Endodermal cell (in vitro differentiated cells): ENCODE data around the gene ZNF48. TPM values are rescaled to one million over a fixed set of nuclear protein-coding genes. Genes with fewer than 3 reads are reported as not detected.

Source experiments
- DNase-seq: peaks from one replicate; pipeline ENCODE4 v3.0.0-alpha.2; 2017
- H3K27ac ChIP-seq: 2 replicates; pipeline ENCODE4 v1.5.1; 2013; ENCODE audit warnings: mild to moderate bottlenecking, low read depth, low read length, moderate library complexity
- H3K27me3 ChIP-seq: 2 replicates; pipeline ENCODE4 v1.6.1; 2013; ENCODE audit warnings: mild to moderate bottlenecking, low read length, moderate library complexity; ENCODE audit not compliant: insufficient read depth, control insufficient read depth, poor library complexity, severe bottlenecking
- H3K36me3 ChIP-seq: 2 replicates; pipeline ENCODE4 v1.7.0; 2013; ENCODE audit warnings: mild to moderate bottlenecking, low read length, moderate library complexity; ENCODE audit not compliant: control insufficient read depth, insufficient read depth
- H3K4me1 ChIP-seq: one replicate; pipeline ENCODE4 v1.7.0; 2013; ENCODE audit warnings: low read length; ENCODE audit not compliant: control insufficient read depth, insufficient read depth
- H3K4me3 ChIP-seq: 2 replicates; pipeline ENCODE4 v1.5.1; 2013; ENCODE audit warnings: mild to moderate bottlenecking, low read length, moderate library complexity
- H3K9ac ChIP-seq: 2 replicates; pipeline ENCODE4 v1.6.1; 2013; ENCODE audit warnings: mild to moderate bottlenecking, low read length, moderate library complexity; ENCODE audit not compliant: poor library complexity, severe bottlenecking; ENCODE audit errors: extremely low read depth
- H3K9me3 ChIP-seq: 2 replicates; pipeline ENCODE4 v1.6.1; 2013; ENCODE audit warnings: mild to moderate bottlenecking, low read length, moderate library complexity; ENCODE audit not compliant: control insufficient read depth
- H3K27ac Mint-ChIP-seq: 2 replicates; pipeline ENCODE4 v1.8.0; 2020; ENCODE audit warnings: mixed read lengths
- H3K27me3 Mint-ChIP-seq: 2 replicates; pipeline ENCODE4 v1.8.0; 2021; ENCODE audit warnings: mild to moderate bottlenecking, mixed read lengths; ENCODE audit not compliant: insufficient read depth
- H3K36me3 Mint-ChIP-seq: 2 replicates; pipeline ENCODE4 v1.8.0; 2020; ENCODE audit warnings: low read depth, mixed read lengths
- H3K4me1 Mint-ChIP-seq: 2 replicates; pipeline ENCODE4 v1.8.0; 2020; ENCODE audit warnings: mixed read lengths
- H3K4me3 Mint-ChIP-seq: 2 replicates; pipeline ENCODE4 v1.8.0; 2020; ENCODE audit warnings: mild to moderate bottlenecking, moderate library complexity, mixed read lengths
- H3K9me3 Mint-ChIP-seq: 2 replicates; pipeline ENCODE4 v1.8.0; 2020; ENCODE audit warnings: mild to moderate bottlenecking, mixed read lengths
- CTCF ChIP-seq: fragments of 200-600 bp; sonication (generic); conservative IDR thresholded peaks from 2 replicates; pipeline ENCODE4 v1.5.0; 2021; ENCODE audit warnings: antibody characterized with exemption, mild to moderate bottlenecking
- WGBS, 2 experiments: methylation state at CpG; one replicate each; pipeline versions ENCODE4 v1.1.5 to v1.1.7; 2013; ENCODE audit warnings: missing lambda C conversion rate in 2 of 2, mixed read lengths in 1 of 2; ENCODE audit not compliant: insufficient coverage in 1 of 2, insufficient read length in 1 of 2; 5-methylcytosine and 5-hydroxymethylcytosine counted together
- total RNA-seq, 2 donors: library from RNA; stranded (reverse); fragmentation: NEBNext Ultra II Directional in 1 of 2; extraction: Animal tissue kit (Norgen Biotek cat#: 25700) in 1 of 2; gene quantifications; 2 replicates in 1 of 2; 3 replicates in 1 of 2; pipeline ENCODE4 v1.2.1, GENCODE V29; 2021

ZNF48 gene
- total RNA-seq, 2 donors from 2014 or later: 40.1 to 58.4 TPM

- H3K27ac ChIP-seq: no peak overlapping the region
- H3K9me3 ChIP-seq: no peaks in the 10 kb centered on the region
- WGBS, 2 experiments: 90 to 91% methylated on average over 23 to 37 of the region's 37 CpGs
- no peaks in the 10 kb centered on the region for H3K27me3 Mint-ChIP-seq
- H3K36me3 ChIP-seq: peaks cover 32% of the 10 kb centered on the region
- H3K27me3 ChIP-seq: no peaks in the 10 kb centered on the region
- H3K4me1 Mint-ChIP-seq: peaks cover 14% of the 10 kb centered on the region
- no peak for TF ChIP-seq CTCF
- no peaks in the 10 kb centered on the region for H3K9me3 Mint-ChIP-seq
- H3K4me3 Mint-ChIP-seq: no peak overlapping the region
- H3K27ac Mint-ChIP-seq: no peak overlapping the region
- H3K4me1 ChIP-seq: peaks cover 9% of the 10 kb centered on the region
- no peak overlapping the region for H3K4me3 ChIP-seq
- DNase-seq: no peak
- H3K9ac ChIP-seq: no peak overlapping the region
- peaks cover 33% of the 10 kb centered on the region for H3K36me3 Mint-ChIP-seq
Observed at GRCh38 chr16:30357715-30358576, 37.3 kb upstream of the ZNF48 start.

GRCh38 chr16:30358577-30358936 lies 36.7 kb upstream of the ZNF48 start:
- TF ChIP-seq CTCF: no peak
- no peaks in the 10 kb centered on the region for H3K9me3 ChIP-seq
- H3K36me3 Mint-ChIP-seq: peaks cover 34% of the 10 kb centered on the region
- peak; percentile 44 for DNase-seq
- no peak overlapping the region for H3K27ac ChIP-seq
- H3K4me3 Mint-ChIP-seq: no peak overlapping the region
- H3K9ac ChIP-seq: no peak overlapping the region
- no peak overlapping the region for H3K4me3 ChIP-seq
- no peaks in the 10 kb centered on the region for H3K9me3 Mint-ChIP-seq
- H3K27me3 Mint-ChIP-seq: no peaks in the 10 kb centered on the region
- no peak overlapping the region for H3K27ac Mint-ChIP-seq
- peaks cover 14% of the 10 kb centered on the region for H3K4me1 Mint-ChIP-seq
- no peaks in the 10 kb centered on the region for H3K27me3 ChIP-seq
- H3K36me3 ChIP-seq: peaks cover 32% of the 10 kb centered on the region
- H3K4me1 ChIP-seq: peaks cover 8% of the 10 kb centered on the region
- WGBS, 2 experiments: 95 to 97% methylated on average over 3 to 9 of the region's 9 CpGs

- no peaks in the 10 kb centered on the region for H3K9me3 ChIP-seq
- Mint-ChIP-seq H3K27ac (no peak overlapping the region), H3K4me3 (no peak overlapping the region), H3K4me1 (peaks cover 12% of the 10 kb centered on the region), H3K36me3 (peaks cover 34% of the 10 kb centered on the region), H3K27me3 (no peaks in the 10 kb centered on the region), H3K9me3 (no peaks in the 10 kb centered on the region)
- H3K36me3 ChIP-seq: peaks cover 29% of the 10 kb centered on the region
- no peak for TF ChIP-seq CTCF
- H3K9ac ChIP-seq: no peak overlapping the region
- H3K4me1 ChIP-seq: peaks cover 6% of the 10 kb centered on the region
- no peak overlapping the region for H3K27ac ChIP-seq
- no peak for DNase-seq
- WGBS, 2 experiments: 94 to 95% methylated on average over 23 to 28 of the region's 28 CpGs
- no peaks in the 10 kb centered on the region for H3K27me3 ChIP-seq
- no peak overlapping the region for H3K4me3 ChIP-seq
Observed at GRCh38 chr16:30358990-30359870, 36.0 kb upstream of the ZNF48 start.
